ENCODE measurements around the gene PSMB5. TPM values are rescaled to one million over a fixed set of nuclear protein-coding genes. Genes with fewer than 3 reads are reported as not detected.
A peak's percentile ranks its signal among the peaks of the same experiment; 100 is the strongest.

The PSMB5 gene
- total and polyA plus RNA-seq, 2 of the 13 experiments (the other 11 are each of a cell fraction or from before 2014, with no cell fraction given), result 705 to 871 TPM

DNA sequence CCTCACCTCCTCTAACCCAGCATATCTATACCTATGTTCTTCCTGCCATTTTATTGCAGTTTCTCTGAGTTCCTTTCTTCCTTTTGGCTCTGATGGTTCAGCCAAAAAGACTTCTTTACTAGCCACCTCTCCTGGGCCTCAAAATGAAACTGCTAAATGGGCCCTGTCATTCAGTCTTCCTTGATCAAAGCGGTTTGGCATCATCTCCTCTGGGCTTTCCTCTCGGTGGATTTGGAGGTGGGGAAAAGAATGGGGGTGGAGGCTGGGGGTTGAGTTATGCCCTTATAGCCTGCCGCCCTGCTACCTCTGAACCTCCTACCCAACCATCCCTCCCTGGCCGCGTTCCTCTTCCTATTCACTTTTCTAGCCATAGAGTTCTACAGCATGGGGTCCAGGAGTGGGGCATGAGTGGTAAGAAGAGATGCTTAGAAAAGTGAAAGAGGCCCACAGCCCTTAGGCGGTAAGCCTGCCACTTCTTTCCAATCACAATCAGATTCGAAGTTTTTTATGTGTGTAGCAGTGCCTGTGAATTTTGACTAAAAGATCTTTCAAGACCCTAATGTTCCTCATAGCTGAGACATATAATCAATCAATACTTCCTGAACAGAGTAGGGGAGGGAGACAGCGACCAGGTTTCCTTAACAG lies 54.8 kb downstream of the PSMB5 start (continued):
- TF ChIP-seq THAP9 (CRISPR knock-in tag; IDR thresholded peaks at IDR 0.05; ENCODE audit: borderline replicate concordance) (no peak), ZNF564 (CRISPR knock-in tag; IDR thresholded peaks at IDR 0.05) (no peak), EZH2 (conservative IDR thresholded peaks at IDR 0.05; ENCODE audit: low read depth, low read length) (no peak), ZNF616 (CRISPR knock-in tag; IDR thresholded peaks at IDR 0.05; ENCODE audit: low read depth) (no peak), MTA1 (CRISPR knock-in tag; IDR thresholded peaks at IDR 0.05; ENCODE audit: borderline replicate concordance) (no peak), ZSCAN25 (CRISPR knock-in tag; IDR thresholded peaks at IDR 0.05) (no peak), TBP (CRISPR knock-in tag; IDR thresholded peaks at IDR 0.05) (no peak), RFXANK (CRISPR knock-in tag; IDR thresholded peaks at IDR 0.05) (no peak; the same call in 1 of the 2 replicates), ZNF790 (CRISPR knock-in tag; IDR thresholded peaks at IDR 0.05; ENCODE audit: borderline replicate concordance) (no peak), RFX5 (IDR thresholded peaks at IDR 0.05; ENCODE audit: low read depth, low read length) (0 out of 2 replicates have a peak, but pooled peaks have one; percentile 6), RFX3 (CRISPR knock-in tag; IDR thresholded peaks at IDR 0.05) (no peak), ATF4 (CRISPR knock-in tag; IDR thresholded peaks at IDR 0.05) (0 out of 4 replicates have a peak, but pooled peaks of 1 of the 2 experiments have one; percentile 43)
- TF ChIP-seq, protein P1, sequence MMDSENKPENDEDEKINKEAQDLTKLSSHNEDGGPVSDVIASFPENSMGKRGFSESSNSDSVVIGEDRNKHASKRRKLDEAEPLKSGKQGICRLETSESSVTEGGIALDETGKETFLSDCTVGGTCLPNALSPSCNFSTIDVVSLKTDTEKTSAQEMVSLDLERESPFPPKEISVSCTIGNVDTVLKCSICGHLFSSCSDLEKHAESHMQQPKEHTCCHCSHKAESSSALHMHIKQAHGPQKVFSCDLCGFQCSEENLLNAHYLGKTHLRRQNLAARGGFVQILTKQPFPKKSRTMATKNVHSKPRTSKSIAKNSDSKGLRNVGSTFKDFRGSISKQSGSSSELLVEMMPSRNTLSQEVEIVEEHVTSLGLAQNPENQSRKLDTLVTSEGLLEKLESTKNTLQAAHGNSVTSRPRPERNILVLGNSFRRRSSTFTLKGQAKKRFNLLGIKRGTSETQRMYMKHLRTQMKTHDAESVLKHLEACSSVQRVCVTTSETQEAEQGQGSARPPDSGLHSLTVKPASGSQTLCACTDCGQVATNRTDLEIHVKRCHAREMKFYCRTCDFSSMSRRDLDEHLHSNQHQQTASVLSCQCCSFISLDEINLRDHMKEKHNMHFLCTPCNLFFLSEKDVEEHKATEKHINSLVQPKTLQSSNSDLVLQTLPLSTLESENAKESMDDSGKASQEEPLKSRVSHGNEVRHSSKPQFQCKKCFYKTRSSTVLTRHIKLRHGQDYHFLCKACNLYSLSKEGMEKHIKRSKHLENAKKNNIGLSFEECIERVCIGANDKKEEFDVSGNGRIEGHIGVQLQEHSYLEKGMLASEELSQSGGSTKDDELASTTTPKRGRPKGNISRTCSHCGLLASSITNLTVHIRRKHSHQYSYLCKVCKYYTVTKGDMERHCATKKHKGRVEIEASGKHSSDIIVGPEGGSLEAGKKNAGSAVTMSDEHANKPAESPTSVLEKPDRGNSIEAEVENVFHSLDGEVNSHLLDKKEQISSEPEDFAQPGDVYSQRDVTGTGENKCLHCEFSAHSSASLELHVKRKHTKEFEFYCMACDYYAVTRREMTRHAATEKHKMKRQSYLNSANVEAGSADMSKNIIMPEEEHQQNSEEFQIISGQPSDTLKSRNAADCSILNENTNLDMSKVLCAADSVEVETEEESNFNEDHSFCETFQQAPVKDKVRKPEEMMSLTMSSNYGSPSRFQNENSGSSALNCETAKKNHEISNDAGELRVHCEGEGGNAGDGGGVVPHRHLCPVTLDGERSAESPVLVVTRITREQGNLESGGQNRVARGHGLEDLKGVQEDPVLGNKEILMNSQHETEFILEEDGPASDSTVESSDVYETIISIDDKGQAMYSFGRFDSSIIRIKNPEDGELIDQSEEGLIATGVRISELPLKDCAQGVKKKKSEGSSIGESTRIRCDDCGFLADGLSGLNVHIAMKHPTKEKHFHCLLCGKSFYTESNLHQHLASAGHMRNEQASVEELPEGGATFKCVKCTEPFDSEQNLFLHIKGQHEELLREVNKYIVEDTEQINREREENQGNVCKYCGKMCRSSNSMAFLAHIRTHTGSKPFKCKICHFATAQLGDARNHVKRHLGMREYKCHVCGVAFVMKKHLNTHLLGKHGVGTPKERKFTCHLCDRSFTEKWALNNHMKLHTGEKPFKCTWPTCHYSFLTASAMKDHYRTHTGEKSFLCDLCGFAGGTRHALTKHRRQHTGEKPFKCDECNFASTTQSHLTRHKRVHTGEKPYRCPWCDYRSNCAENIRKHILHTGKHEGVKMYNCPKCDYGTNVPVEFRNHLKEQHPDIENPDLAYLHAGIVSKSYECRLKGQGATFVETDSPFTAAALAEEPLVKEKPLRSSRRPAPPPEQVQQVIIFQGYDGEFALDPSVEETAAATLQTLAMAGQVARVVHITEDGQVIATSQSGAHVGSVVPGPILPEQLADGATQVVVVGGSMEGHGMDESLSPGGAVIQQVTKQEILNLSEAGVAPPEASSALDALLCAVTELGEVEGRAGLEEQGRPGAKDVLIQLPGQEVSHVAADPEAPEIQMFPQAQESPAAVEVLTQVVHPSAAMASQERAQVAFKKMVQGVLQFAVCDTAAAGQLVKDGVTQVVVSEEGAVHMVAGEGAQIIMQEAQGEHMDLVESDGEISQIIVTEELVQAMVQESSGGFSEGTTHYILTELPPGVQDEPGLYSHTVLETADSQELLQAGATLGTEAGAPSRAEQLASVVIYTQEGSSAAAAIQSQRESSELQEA (CRISPR knock-in tag; IDR thresholded peaks at IDR 0.05; ENCODE audit: not compliant biosample characterization), result no peak
- TF ChIP-seq, protein P2, sequence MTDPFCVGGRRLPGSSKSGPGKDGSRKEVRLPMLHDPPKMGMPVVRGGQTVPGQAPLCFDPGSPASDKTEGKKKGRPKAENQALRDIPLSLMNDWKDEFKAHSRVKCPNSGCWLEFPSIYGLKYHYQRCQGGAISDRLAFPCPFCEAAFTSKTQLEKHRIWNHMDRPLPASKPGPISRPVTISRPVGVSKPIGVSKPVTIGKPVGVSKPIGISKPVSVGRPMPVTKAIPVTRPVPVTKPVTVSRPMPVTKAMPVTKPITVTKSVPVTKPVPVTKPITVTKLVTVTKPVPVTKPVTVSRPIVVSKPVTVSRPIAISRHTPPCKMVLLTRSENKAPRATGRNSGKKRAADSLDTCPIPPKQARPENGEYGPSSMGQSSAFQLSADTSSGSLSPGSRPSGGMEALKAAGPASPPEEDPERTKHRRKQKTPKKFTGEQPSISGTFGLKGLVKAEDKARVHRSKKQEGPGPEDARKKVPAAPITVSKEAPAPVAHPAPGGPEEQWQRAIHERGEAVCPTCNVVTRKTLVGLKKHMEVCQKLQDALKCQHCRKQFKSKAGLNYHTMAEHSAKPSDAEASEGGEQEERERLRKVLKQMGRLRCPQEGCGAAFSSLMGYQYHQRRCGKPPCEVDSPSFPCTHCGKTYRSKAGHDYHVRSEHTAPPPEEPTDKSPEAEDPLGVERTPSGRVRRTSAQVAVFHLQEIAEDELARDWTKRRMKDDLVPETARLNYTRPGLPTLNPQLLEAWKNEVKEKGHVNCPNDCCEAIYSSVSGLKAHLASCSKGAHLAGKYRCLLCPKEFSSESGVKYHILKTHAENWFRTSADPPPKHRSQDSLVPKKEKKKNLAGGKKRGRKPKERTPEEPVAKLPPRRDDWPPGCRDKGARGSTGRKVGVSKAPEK (CRISPR knock-in tag; IDR thresholded peaks at IDR 0.05; ENCODE audit: borderline replicate concordance), result no peak
